ENCODE results near the gene CUX1. TPM values are rescaled to one million over a fixed set of nuclear protein-coding genes. Genes with fewer than 3 reads are reported as not detected.

The CUX1 gene
- total RNA-seq, 1 donor from 2014 or later = 101 TPM

GRCh38 chr7:101890749-101891523 is 73.5 kb downstream of the CUX1 start:
- no peak overlapping the region for H3K27ac ChIP-seq
- H3K4me1 ChIP-seq = peaks cover 4 to 17% of the 10 kb centered on the region in 2 donors
- no peaks in the 10 kb centered on the region for H3K27me3 ChIP-seq
- H3K9me3 ChIP-seq = no peaks in the 10 kb centered on the region
- TF ChIP-seq, protein P1, sequence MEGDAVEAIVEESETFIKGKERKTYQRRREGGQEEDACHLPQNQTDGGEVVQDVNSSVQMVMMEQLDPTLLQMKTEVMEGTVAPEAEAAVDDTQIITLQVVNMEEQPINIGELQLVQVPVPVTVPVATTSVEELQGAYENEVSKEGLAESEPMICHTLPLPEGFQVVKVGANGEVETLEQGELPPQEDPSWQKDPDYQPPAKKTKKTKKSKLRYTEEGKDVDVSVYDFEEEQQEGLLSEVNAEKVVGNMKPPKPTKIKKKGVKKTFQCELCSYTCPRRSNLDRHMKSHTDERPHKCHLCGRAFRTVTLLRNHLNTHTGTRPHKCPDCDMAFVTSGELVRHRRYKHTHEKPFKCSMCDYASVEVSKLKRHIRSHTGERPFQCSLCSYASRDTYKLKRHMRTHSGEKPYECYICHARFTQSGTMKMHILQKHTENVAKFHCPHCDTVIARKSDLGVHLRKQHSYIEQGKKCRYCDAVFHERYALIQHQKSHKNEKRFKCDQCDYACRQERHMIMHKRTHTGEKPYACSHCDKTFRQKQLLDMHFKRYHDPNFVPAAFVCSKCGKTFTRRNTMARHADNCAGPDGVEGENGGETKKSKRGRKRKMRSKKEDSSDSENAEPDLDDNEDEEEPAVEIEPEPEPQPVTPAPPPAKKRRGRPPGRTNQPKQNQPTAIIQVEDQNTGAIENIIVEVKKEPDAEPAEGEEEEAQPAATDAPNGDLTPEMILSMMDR (IDR thresholded peaks at IDR 0.05) = no peak
- no peaks in the 10 kb centered on the region for H3K36me3 ChIP-seq
- intact Hi-C loops (cut with DNase I) = no loop called here
- no peak overlapping the region for H3K4me3 ChIP-seq
- no peak for DNase-seq (ENCODE audit: low spot score in 2 of 2)

- TF ChIP-seq, protein P1 (IDR thresholded peaks at IDR 0.05) = no peak
- intact Hi-C loops (cut with DNase I) = no loop called here
- DNase-seq (ENCODE audit: low spot score in 2 of 2) = no peak
- no peaks in the 10 kb centered on the region for H3K36me3 ChIP-seq
- no peaks in the 10 kb centered on the region for H3K9me3 ChIP-seq
- no peaks in the 10 kb centered on the region for H3K27me3 ChIP-seq
- no peak overlapping the region for H3K27ac ChIP-seq
- H3K4me3 ChIP-seq = no peak overlapping the region
- H3K4me1 ChIP-seq = peaks cover 4 to 18% of the 10 kb centered on the region in 2 donors
These were observed 74.7 kb downstream of the CUX1 start for GRCh38 chr7:101891936-101892640.

GRCh38 chr7:101893341-101894082 is 76.1 kb downstream of the CUX1 start:
- no peaks in the 10 kb centered on the region for H3K27me3 ChIP-seq
- no peaks in the 10 kb centered on the region for H3K36me3 ChIP-seq
- no peak for DNase-seq (ENCODE audit: low spot score in 2 of 2)
- TF ChIP-seq, protein P1 (IDR thresholded peaks at IDR 0.05) = no peak
- H3K4me1 ChIP-seq = peaks cover 4 to 28% of the 10 kb centered on the region in 2 donors
- H3K9me3 ChIP-seq = no peaks in the 10 kb centered on the region
- intact Hi-C loops (cut with DNase I) = no loop called here
- no peak overlapping the region for H3K27ac ChIP-seq
- H3K4me3 ChIP-seq = no peak overlapping the region

DNA sequence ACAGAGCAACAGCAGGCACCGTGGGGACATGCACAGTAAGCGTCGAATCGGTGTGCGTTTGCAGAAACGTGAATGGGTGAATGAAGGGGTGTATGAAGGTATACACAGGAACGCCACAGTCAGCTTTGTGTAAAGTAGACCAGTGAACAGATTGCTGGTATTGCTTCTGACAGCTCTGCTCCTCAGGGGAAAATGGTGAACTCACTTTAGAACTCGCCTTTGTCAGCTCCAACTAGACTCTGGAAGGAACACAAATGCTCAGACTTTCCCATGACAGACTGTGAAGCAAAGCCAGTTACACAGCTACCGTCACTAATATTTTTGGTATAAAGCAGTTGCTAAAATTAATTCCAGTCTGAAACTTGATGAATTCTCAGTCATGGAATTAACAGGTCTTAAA is 78.9 kb downstream of the CUX1 start:
- H3K4me3 ChIP-seq = no peak overlapping the region
- no peak for DNase-seq (ENCODE audit: low spot score in 2 of 2)
- peak overlapping the region; percentile 72 to 75 for H3K27ac ChIP-seq
- intact Hi-C loops (cut with DNase I) = loop anchor here (5.0 kb wide), 1 partner anchor 36 kb away; no protein-coding TSS in a partner anchor
- peaks cover 13 to 49% of the 10 kb centered on the region in 2 donors for H3K4me1 ChIP-seq
- H3K27me3 ChIP-seq = no peaks in the 10 kb centered on the region
- no peaks in the 10 kb centered on the region for H3K9me3 ChIP-seq
- TF ChIP-seq, protein P1 (IDR thresholded peaks at IDR 0.05) = no peak
- H3K36me3 ChIP-seq = no peaks in the 10 kb centered on the region

DNA sequence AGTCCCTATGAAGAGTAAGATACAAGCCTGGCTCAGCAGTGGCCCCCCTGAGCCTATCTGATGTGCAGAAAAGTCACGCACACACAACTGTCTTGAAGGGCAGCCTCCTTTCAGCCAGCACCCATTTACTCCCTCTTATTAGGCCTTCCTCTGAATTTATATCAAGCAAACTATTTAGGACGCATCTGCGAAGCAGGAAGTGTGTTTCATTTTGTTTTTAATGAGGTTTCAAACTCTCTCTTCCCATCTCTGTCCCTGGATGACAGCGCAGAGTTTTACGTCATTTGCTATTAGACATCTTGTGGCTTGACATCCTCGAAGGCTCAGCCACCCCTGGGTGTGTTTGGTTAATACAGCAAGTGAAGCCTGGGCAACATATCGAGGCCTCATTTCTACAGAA is 79.5 kb downstream of the CUX1 start:
- intact Hi-C loops (cut with DNase I) = loop anchor here (5.0 kb wide), 1 partner anchor 35 kb away; no protein-coding TSS in a partner anchor
- H3K27ac ChIP-seq = peak overlapping the region; percentile 72 to 75
- no peak overlapping the region for H3K4me3 ChIP-seq
- no peak for DNase-seq (ENCODE audit: low spot score in 2 of 2)
- TF ChIP-seq, protein P1 (IDR thresholded peaks at IDR 0.05) = no peak
- H3K4me1 ChIP-seq = peaks cover 13 to 52% of the 10 kb centered on the region in 2 donors
- no peaks in the 10 kb centered on the region for H3K9me3 ChIP-seq
- H3K27me3 ChIP-seq = no peaks in the 10 kb centered on the region
- no peaks in the 10 kb centered on the region for H3K36me3 ChIP-seq
